ENCODE measurements around the gene AGBL1.

- TF ChIP-seq, protein P1, sequence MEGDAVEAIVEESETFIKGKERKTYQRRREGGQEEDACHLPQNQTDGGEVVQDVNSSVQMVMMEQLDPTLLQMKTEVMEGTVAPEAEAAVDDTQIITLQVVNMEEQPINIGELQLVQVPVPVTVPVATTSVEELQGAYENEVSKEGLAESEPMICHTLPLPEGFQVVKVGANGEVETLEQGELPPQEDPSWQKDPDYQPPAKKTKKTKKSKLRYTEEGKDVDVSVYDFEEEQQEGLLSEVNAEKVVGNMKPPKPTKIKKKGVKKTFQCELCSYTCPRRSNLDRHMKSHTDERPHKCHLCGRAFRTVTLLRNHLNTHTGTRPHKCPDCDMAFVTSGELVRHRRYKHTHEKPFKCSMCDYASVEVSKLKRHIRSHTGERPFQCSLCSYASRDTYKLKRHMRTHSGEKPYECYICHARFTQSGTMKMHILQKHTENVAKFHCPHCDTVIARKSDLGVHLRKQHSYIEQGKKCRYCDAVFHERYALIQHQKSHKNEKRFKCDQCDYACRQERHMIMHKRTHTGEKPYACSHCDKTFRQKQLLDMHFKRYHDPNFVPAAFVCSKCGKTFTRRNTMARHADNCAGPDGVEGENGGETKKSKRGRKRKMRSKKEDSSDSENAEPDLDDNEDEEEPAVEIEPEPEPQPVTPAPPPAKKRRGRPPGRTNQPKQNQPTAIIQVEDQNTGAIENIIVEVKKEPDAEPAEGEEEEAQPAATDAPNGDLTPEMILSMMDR (IDR thresholded peaks at IDR 0.05; ENCODE audit: borderline replicate concordance, extremely low read depth, low read length, poor library complexity, severe bottlenecking) = no peak
- no peak for TF ChIP-seq EZH2 (IDR thresholded peaks at IDR 0.05; ENCODE audit: borderline replicate concordance, low read depth, low read length, severe bottlenecking)
These were observed 410.3 kb downstream of the AGBL1 start for GRCh38 chr15:86489981-86490380.

Data from DND-41 (cell line).